GM19043 (cell line): ENCODE data around the gene APOL5.
"Not testable (repeated sequence)": the region's sequence is repeated elsewhere in the genome, so short reads cannot be mapped to it uniquely, and the experiment has no call there.

Experiments used
- ATAC-seq: cut with Tn5 transposase; IDR thresholded peaks from one replicate; pipeline ENCODE4 v1.9.1; 2021; ENCODE audit warnings: low read depth; ENCODE audit not compliant: unreplicated experiment

APOL5 gene

GRCh38 chr22:35708917-35709316 lies 8.8 kb upstream of the APOL5 start:
- no peak for ATAC-seq

GRCh38 chr22:35711336-35711735 lies 6.3 kb upstream of the APOL5 start:
- ATAC-seq = no peak

- ATAC-seq = no peak
Measured at GRCh38 chr22:35712672-35713071, 5.0 kb upstream of the APOL5 start.

GRCh38 chr22:35719212-35719875 lies 1.7 kb downstream of the APOL5 start:
- no peak for ATAC-seq

- no peak for ATAC-seq
Measured at GRCh38 chr22:35721960-35722359, 4.3 kb downstream of the APOL5 start.

GRCh38 chr22:35725521-35725920 lies 7.8 kb downstream of the APOL5 start:
- no peak for ATAC-seq

- ATAC-seq = no peak
Measured at GRCh38 chr22:35726398-35726797, 8.7 kb downstream of the APOL5 start.

- ATAC-seq = no peak
Measured at GRCh38 chr22:35726933-35727332, 9.3 kb downstream of the APOL5 start.

- no peak for ATAC-seq
Measured at GRCh38 chr22:35727436-35727835, 9.8 kb downstream of the APOL5 start.

GRCh38 chr22:35728639-35729308 lies 11.1 kb downstream of the APOL5 start:
- no peak for ATAC-seq

- ATAC-seq = no peak
Measured at GRCh38 chr22:35729309-35729698, 11.6 kb downstream of the APOL5 start.

- no peak for ATAC-seq
Measured at GRCh38 chr22:35731321-35731720, 13.6 kb downstream of the APOL5 start.

- no peak for ATAC-seq
Measured at GRCh38 chr22:35732116-35732515, 14.4 kb downstream of the APOL5 start.

- ATAC-seq = no peak
Measured at GRCh38 chr22:35733036-35733435, 15.4 kb downstream of the APOL5 start.

- ATAC-seq = no peak
Measured at GRCh38 chr22:35733791-35734516, 16.3 kb downstream of the APOL5 start.

GRCh38 chr22:35734517-35734827 lies 16.8 kb downstream of the APOL5 start:
- no peak for ATAC-seq

- no peak for ATAC-seq
Measured at GRCh38 chr22:35735542-35735941, 17.9 kb downstream of the APOL5 start.

GRCh38 chr22:35736166-35736565 lies 18.5 kb downstream of the APOL5 start:
- no peak for ATAC-seq

GRCh38 chr22:35736701-35737100 lies 19.0 kb downstream of the APOL5 start:
- ATAC-seq = no peak

- not testable (repeated sequence) for ATAC-seq
Measured at GRCh38 chr22:35737886-35738285, 20.2 kb downstream of the APOL5 start.

- ATAC-seq = no peak
Measured at GRCh38 chr22:35739076-35739930, 21.6 kb downstream of the APOL5 start.
